ENCODE data around the gene WIPF2. TPM values are rescaled to one million over a fixed set of nuclear protein-coding genes. Genes with fewer than 3 reads are reported as not detected.

The WIPF2 gene
- total and polyA plus RNA-seq, 2 of the 8 experiments (the other 6 are each of a cell fraction or from before 2014, with no cell fraction given), result 6.9 to 25.3 TPM

- Histone ChIP-seq H2BK5ac (ENCODE audit: low read depth, low read length) (no peak overlapping the region), H3K4me3 (ENCODE audit: extremely low read depth in 1 of 4, insufficient read depth in 2 of 4, low read depth in 3 of 4, low read length in 4 of 4) (no peak overlapping the region), H3K4me1 (replicated peaks in 1 of 4; ENCODE audit: control insufficient read depth in 3 of 4, insufficient read depth in 4 of 4, low read length in 3 of 4) (peaks cover 0 to 6% (median 4%) of the 10 kb centered on the region in 4 experiments; a peak in 5 of 7 replicates), H4K91ac (replicated peaks; ENCODE audit: insufficient read length, low read length) (no peak overlapping the region), H2BK12ac (ENCODE audit: low read depth, low read length) (no peak overlapping the region), H4K20me1 (replicated peaks in 1 of 2; ENCODE audit: control insufficient read depth in 1 of 2, insufficient read depth in 2 of 2, low read length in 2 of 2) (peaks cover 3% of the 10 kb centered on the region in 2 experiments), H3K56ac (replicated peaks; ENCODE audit: insufficient read length, low read depth, low read length) (no peak overlapping the region), H3K23ac (ENCODE audit: insufficient read length) (no peak overlapping the region), H2AK5ac (ENCODE audit: low read depth, low read length) (no peak overlapping the region), H2BK120ac (replicated peaks; ENCODE audit: low read depth, low read length) (no peak overlapping the region), H3K9ac (replicated peaks in 1 of 4; ENCODE audit: extremely low read depth in 1 of 4, low read depth in 3 of 4, low read length in 3 of 4) (no peak overlapping the region), H3K79me1 (ENCODE audit: low read depth, low read length) (no peaks in the 10 kb centered on the region), H3K27me3 (replicated peaks in 1 of 4; ENCODE audit: control insufficient read depth in 3 of 4, extremely low read depth in 1 of 4, insufficient read depth in 3 of 4, low read length in 3 of 4) (peaks cover 0 to 1% (median 0%) of the 10 kb centered on the region in 4 experiments; a peak in 1 of 7 replicates), H4K5ac (ENCODE audit: insufficient read length, low read depth, low read length) (no peak overlapping the region), H3K14ac (ENCODE audit: insufficient read length) (no peak overlapping the region), H3K4me2 (ENCODE audit: insufficient read depth in 1 of 2, low read depth in 2 of 2, low read length in 2 of 2) (no peak overlapping the region), H3K36me3 (ENCODE audit: control insufficient read depth in 2 of 4, insufficient read depth in 4 of 4, low read length in 3 of 4) (peaks cover 42 to 94% (median 78%) of the 10 kb centered on the region in 4 experiments), H3K23me2 (ENCODE audit: low read depth, low read length) (no peaks in the 10 kb centered on the region), H3K18ac (ENCODE audit: extremely low read depth, low read length) (no peak overlapping the region), H3K9me3 (ENCODE audit: insufficient read depth in 2 of 2, low read depth in 1 of 2, low read length in 1 of 2) (no peaks in the 10 kb centered on the region), H3K79me2 (ENCODE audit: control insufficient read depth in 1 of 2, insufficient read depth in 2 of 2, low read length in 2 of 2) (peaks cover 0 to 10% of the 10 kb centered on the region in 2 experiments; a peak in 2 of 4 replicates), H2BK15ac (ENCODE audit: low read length) (no peak overlapping the region), H3K27ac (ENCODE audit: low read depth, low read length) (no peak overlapping the region), H2BK20ac (ENCODE audit: low read length) (no peak overlapping the region), H3K4ac (replicated peaks; ENCODE audit: insufficient read length, low read depth, low read length) (no peak overlapping the region), H2AFZ (ENCODE audit: low read length) (no peak overlapping the region), H4K8ac (ENCODE audit: extremely low read depth, insufficient read depth, low read length) (no peak overlapping the region)
- WGBS, 2 experiments (ENCODE audit: extremely low coverage in 1 of 2, insufficient coverage in 1 of 2, insufficient read length in 1 of 2, insufficient replicate concordance in 2 of 2, low coverage in 1 of 2, low lambda C conversion rate in 2 of 2, missing lambda C conversion rate in 1 of 2), result 96% methylated on average over 3 of the region's 3 CpGs; no CpG with 5 or more reads in 1 of the 2 experiments
- no peak for TF ChIP-seq JUND (IDR thresholded peaks at IDR 0.05; ENCODE audit: low read length)
- no peak for TF ChIP-seq CBX5 (IDR thresholded peaks at IDR 0.05; ENCODE audit: low read depth, low read length)
- TF ChIP-seq PHF8 (conservative IDR thresholded peaks at IDR 0.05; ENCODE audit: low read depth, low read length), result no peak
- no peak for TF ChIP-seq CHD2 (IDR thresholded peaks at IDR 0.05; ENCODE audit: low read length)
- TF ChIP-seq SP1 (IDR thresholded peaks at IDR 0.05; ENCODE audit: low read depth, low read length), result no peak
- TF ChIP-seq ASH2L (IDR thresholded peaks at IDR 0.05; ENCODE audit: low read length), result no peak
- TF ChIP-seq ZNF274 (IDR thresholded peaks at IDR 0.05; ENCODE audit: borderline replicate concordance, extremely low read depth, low read length), result no peak
- TF ChIP-seq MAFK (IDR thresholded peaks at IDR 0.05; ENCODE audit: low read depth, low read length), result no peak
- POLR2A ChIA-PET (ENCODE audit: partially characterized antibody), result interaction anchor here (0.6 to 31.2 kb wide), 6 partner anchors 3 to 97 kb away, joined by 3 to 570 read pairs (median 273); partner anchors contain the start of genes CDC6, GJD3 and RARA
- CTCF ChIA-PET (ENCODE audit: partially characterized antibody), result interaction anchor here (0.8 to 39.2 kb wide), 5 partner anchors 9 to 185 kb away, joined by 3 to 1198 read pairs (median 7); partner anchors contain the start of gene GJD3
- no peak for FAIRE-seq
- DNase-seq (ENCODE audit: low read depth in 1 of 2, low spot score in 2 of 2), result no peak
Measured at GRCh38 chr17:40298726-40299125, 79.6 kb downstream of the WIPF2 start.
